ENCODE measurements around the gene C10orf143. TPM values are rescaled to one million over a fixed set of nuclear protein-coding genes. Genes with fewer than 3 reads are reported as not detected.
A peak's percentile ranks its signal among the peaks of the same experiment; 100 is the strongest.

C10orf143 gene
- total and polyA plus RNA-seq, 2 of the 8 experiments (the other 6 are each of a cell fraction or from before 2014, with no cell fraction given): 1.6 to 2.0 TPM

GRCh38 chr10:130138479-130138866, 27.8 kb upstream of the C10orf143 start:
- FAIRE-seq (no peak), DNase-seq (ENCODE audit: low read depth in 1 of 2, low spot score in 2 of 2) (no peak)
- Histone ChIP-seq H3K14ac (ENCODE audit: insufficient read length) (no peak overlapping the region), H4K5ac (ENCODE audit: insufficient read length, low read depth, low read length) (no peak overlapping the region), H3K23me2 (ENCODE audit: low read depth, low read length) (peaks cover 11% of the 10 kb centered on the region; the same call in 1 of the 2 replicates), H2AK5ac (ENCODE audit: low read depth, low read length) (no peak overlapping the region), H4K91ac (replicated peaks; ENCODE audit: insufficient read length, low read length) (no peak overlapping the region), H3K79me1 (ENCODE audit: low read depth, low read length) (peaks cover 2% of the 10 kb centered on the region; the same call in 1 of the 2 replicates), H3K9me3 (ENCODE audit: insufficient read depth in 2 of 2, low read depth in 1 of 2, low read length in 1 of 2) (no peaks in the 10 kb centered on the region), H2BK5ac (ENCODE audit: low read depth, low read length) (no peak overlapping the region), H3K4me1 (replicated peaks in 1 of 4; ENCODE audit: control insufficient read depth in 3 of 4, insufficient read depth in 4 of 4, low read length in 3 of 4) (peaks cover 2 to 7% (median 4%) of the 10 kb centered on the region in 4 experiments; a peak in 5 of 7 replicates), H3K23ac (ENCODE audit: insufficient read length) (no peak overlapping the region), H3K9ac (replicated peaks in 1 of 4; ENCODE audit: extremely low read depth in 1 of 4, low read depth in 3 of 4, low read length in 3 of 4) (no peak overlapping the region), H2BK15ac (ENCODE audit: low read length) (no peak overlapping the region), H4K8ac (ENCODE audit: extremely low read depth, insufficient read depth, low read length) (no peak overlapping the region), H2BK20ac (ENCODE audit: low read length) (no peak overlapping the region), H3K4me2 (ENCODE audit: insufficient read depth in 1 of 2, low read depth in 2 of 2, low read length in 2 of 2) (peak overlapping the region in 1 of 2 experiments; percentile 87; a peak in 1 of 4 replicates), H2BK12ac (ENCODE audit: low read depth, low read length) (no peak overlapping the region), H3K36me3 (ENCODE audit: control insufficient read depth in 2 of 4, insufficient read depth in 4 of 4, low read length in 3 of 4) (no peaks in the 10 kb centered on the region), H4K20me1 (replicated peaks in 1 of 2; ENCODE audit: control insufficient read depth in 1 of 2, insufficient read depth in 2 of 2, low read length in 2 of 2) (peaks cover 8 to 24% of the 10 kb centered on the region in 2 experiments), H3K56ac (replicated peaks; ENCODE audit: insufficient read length, low read depth, low read length) (no peak overlapping the region), H3K18ac (ENCODE audit: extremely low read depth, low read length) (no peak overlapping the region), H2AFZ (ENCODE audit: low read length) (no peak overlapping the region), H3K4ac (replicated peaks; ENCODE audit: insufficient read length, low read depth, low read length) (no peak overlapping the region), H3K4me3 (ENCODE audit: extremely low read depth in 1 of 4, insufficient read depth in 2 of 4, low read depth in 3 of 4, low read length in 4 of 4) (no peak overlapping the region), H3K27ac (ENCODE audit: low read depth, low read length) (no peak overlapping the region), H3K27me3 (replicated peaks in 1 of 4; ENCODE audit: control insufficient read depth in 3 of 4, extremely low read depth in 1 of 4, insufficient read depth in 3 of 4, low read length in 3 of 4) (0 out of 7 replicates have a peak, but pooled peaks cover 0 to 4% (median 0%) of the 10 kb centered on the region in 4 experiments), H3K79me2 (ENCODE audit: control insufficient read depth in 1 of 2, insufficient read depth in 2 of 2, low read length in 2 of 2) (peaks cover 29 to 69% of the 10 kb centered on the region in 2 experiments), H2BK120ac (replicated peaks; ENCODE audit: low read depth, low read length) (no peak overlapping the region)
- WGBS, 2 experiments (ENCODE audit: extremely low coverage in 1 of 2, insufficient coverage in 1 of 2, insufficient read length in 1 of 2, insufficient replicate concordance in 2 of 2, low coverage in 1 of 2, low lambda C conversion rate in 2 of 2, missing lambda C conversion rate in 1 of 2): 82% methylated on average over 3 of the region's 3 CpGs; no CpG with 5 or more reads in 1 of the 2 experiments
- ChIA-PET POLR2A (ENCODE audit: partially characterized antibody) (interaction anchor here (0.7 to 4.7 kb wide), 3 partner anchors 28 to 1513 kb away, joined by 3 to 28 read pairs (median 11); partner anchors contain the start of gene C10orf143), CTCF (ENCODE audit: partially characterized antibody) (interaction anchor here (0.7 to 2.7 kb wide), 5 partner anchors 11 to 541 kb away, joined by 3 to 13 read pairs (median 5); partner anchors contain the start of gene C10orf143)
- TF ChIP-seq SIRT6 (IDR thresholded peaks at IDR 0.05; ENCODE audit: low read length) (no peak), SRF (IDR thresholded peaks at IDR 0.05; ENCODE audit: low read depth, low read length) (no peak), PHF8 (conservative IDR thresholded peaks at IDR 0.05; ENCODE audit: low read depth, low read length) (no peak), CBX8 (IDR thresholded peaks at IDR 0.05; ENCODE audit: borderline replicate concordance, low read depth, low read length) (no peak), EGR1 (IDR thresholded peaks at IDR 0.05; ENCODE audit: borderline replicate concordance, low read depth, low read length) (no peak), BRCA1 (IDR thresholded peaks at IDR 0.05; ENCODE audit: low read depth, low read length) (no peak), BACH1 (IDR thresholded peaks at IDR 0.05; ENCODE audit: low read length) (no peak), RAD21 (IDR thresholded peaks at IDR 0.05 in 1 of 2, conservative IDR thresholded peaks at IDR 0.05 in 1 of 2; ENCODE audit: low read depth in 2 of 2, low read length in 2 of 2) (no peak)

All from H1 (cell line).